Mesothelial cell of epicardium (in vitro differentiated cells): Measurements from ENCODE around the gene SELENOM. TPM values are rescaled to one million over a fixed set of nuclear protein-coding genes. Genes with fewer than 3 reads are reported as not detected.

ENCODE experiments used
- DNase-seq, 2 experiments: peaks; one replicate each; pipeline ENCODE4 v3.0.0; 2021; ENCODE audit warnings: low spot score in 2 of 2; ENCODE audit not compliant: unreplicated experiment in 2 of 2
- H3K27ac Mint-ChIP-seq: 2 replicates; pipeline ENCODE4 v1.8.0; 2021; ENCODE audit warnings: mixed read lengths
- H3K27me3 Mint-ChIP-seq: 2 replicates; pipeline ENCODE4 v1.8.0; 2021; ENCODE audit warnings: low read depth, mixed read lengths
- H3K36me3 Mint-ChIP-seq: 2 replicates; pipeline ENCODE4 v1.8.0; 2021; ENCODE audit warnings: mixed read lengths
- H3K4me1 Mint-ChIP-seq: 2 replicates; pipeline ENCODE4 v1.8.0; 2021; ENCODE audit warnings: mixed read lengths
- H3K4me3 Mint-ChIP-seq: 2 replicates; pipeline ENCODE4 v1.8.0; 2021; ENCODE audit warnings: mild to moderate bottlenecking, moderate library complexity, mixed read lengths
- H3K9me3 Mint-ChIP-seq: 2 replicates; pipeline ENCODE4 v1.8.0; 2021; ENCODE audit warnings: mixed read lengths
- CTCF ChIP-seq: fragments of 200-600 bp; sonication (generic); IDR thresholded peaks from one replicate; pipeline ENCODE4 v1.5.0; 2021; ENCODE audit warnings: antibody characterized with exemption; ENCODE audit not compliant: unreplicated experiment
- total RNA-seq: library from RNA; stranded (reverse); gene quantifications from 3 replicates; pipeline ENCODE4 v1.2.1, GENCODE V29; 2021

The SELENOM gene
- total RNA-seq, 1 donor from 2014 or later, result 40.9 TPM

- H3K4me3 Mint-ChIP-seq, result no peak overlapping the region
Observed at GRCh38 chr22:31088233-31088986, 19.0 kb downstream of the SELENOM start.

GRCh38 chr22:31087744-31088215, 19.6 kb downstream of the SELENOM start:
- peaks cover 17% of the 10 kb centered on the region for H3K4me1 Mint-ChIP-seq
- H3K27me3 Mint-ChIP-seq, result no peaks in the 10 kb centered on the region
- no peak for DNase-seq
- H3K36me3 Mint-ChIP-seq, result peaks cover 2% of the 10 kb centered on the region
- H3K27ac Mint-ChIP-seq, result no peak overlapping the region
- no peak for TF ChIP-seq CTCF
- no peaks in the 10 kb centered on the region for H3K9me3 Mint-ChIP-seq
- no peak overlapping the region for H3K4me3 Mint-ChIP-seq

More at GRCh38 chr22:31088233-31088986, 19.0 kb downstream of the SELENOM start:
- Mint-ChIP-seq H3K4me1 (peaks cover 12% of the 10 kb centered on the region), H3K36me3 (peaks cover 2% of the 10 kb centered on the region), H3K9me3 (no peaks in the 10 kb centered on the region), H3K27ac (no peak overlapping the region), H3K27me3 (no peaks in the 10 kb centered on the region)
- no peak for TF ChIP-seq CTCF
- no peak for DNase-seq

DNA sequence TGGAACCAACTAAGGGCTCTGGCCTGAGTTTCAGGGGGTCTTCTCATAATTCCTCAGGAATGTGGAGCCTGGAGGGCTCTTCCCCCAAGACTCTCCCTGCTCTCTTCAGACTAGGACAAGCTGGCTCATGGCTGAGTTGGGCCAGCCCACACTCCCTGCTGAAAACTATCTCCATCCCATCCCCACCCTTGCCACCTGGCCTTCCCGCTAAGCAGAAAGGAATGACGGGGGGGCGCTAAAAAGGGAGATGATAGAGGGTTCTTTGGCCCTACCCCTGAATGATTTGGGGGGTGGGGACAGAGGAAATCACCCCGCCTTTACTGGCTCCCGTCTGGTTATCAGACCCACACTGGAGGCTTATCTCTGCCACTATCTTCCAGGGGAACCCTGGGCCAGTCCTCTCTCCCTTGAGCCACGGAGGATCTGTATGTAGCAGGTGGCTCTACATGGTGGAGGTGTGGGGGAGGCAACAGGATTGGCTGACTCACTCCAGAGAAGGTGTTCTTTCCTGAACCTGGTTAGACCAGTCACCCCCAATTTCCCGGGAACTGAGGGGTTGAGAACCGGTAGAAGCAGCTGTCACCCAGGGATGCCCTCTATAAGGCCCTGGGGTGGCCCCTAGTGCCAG, 20.6 kb downstream of the SELENOM start:
- Mint-ChIP-seq H3K4me3 (no peak overlapping the region), H3K36me3 (peaks cover 2% of the 10 kb centered on the region), H3K9me3 (no peaks in the 10 kb centered on the region), H3K4me1 (peaks cover 27% of the 10 kb centered on the region), H3K27me3 (no peaks in the 10 kb centered on the region), H3K27ac (peak overlapping the region; percentile 30)
- DNase-seq, result no peak
- no peak for TF ChIP-seq CTCF

DNA sequence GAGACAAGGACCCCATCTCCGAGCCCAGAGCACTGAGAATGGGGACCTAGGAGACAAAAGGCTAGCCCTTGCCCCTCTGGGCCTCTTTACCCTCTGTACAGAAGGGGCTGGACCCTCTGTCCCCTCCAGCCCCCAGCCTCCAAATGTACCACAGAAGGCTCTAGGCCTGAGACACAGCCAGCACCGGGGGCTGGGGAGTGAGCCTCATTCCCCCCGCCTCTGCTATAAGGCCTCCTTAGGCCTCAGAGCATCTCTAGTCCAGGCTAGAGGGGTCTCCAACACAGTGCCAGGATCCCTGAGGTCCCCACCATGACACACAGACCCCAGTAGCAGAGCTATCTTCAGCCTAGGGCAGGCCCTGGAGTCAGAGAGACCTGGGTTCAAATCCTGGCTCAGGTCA, 21.4 kb downstream of the SELENOM start:
- DNase-seq, result no peak
- H3K4me3 Mint-ChIP-seq, result peak overlapping the region; percentile 76
- TF ChIP-seq CTCF, result no peak
- no peaks in the 10 kb centered on the region for H3K27me3 Mint-ChIP-seq
- peaks cover 2% of the 10 kb centered on the region for H3K36me3 Mint-ChIP-seq
- no peak overlapping the region for H3K27ac Mint-ChIP-seq
- no peaks in the 10 kb centered on the region for H3K9me3 Mint-ChIP-seq
- peaks cover 33% of the 10 kb centered on the region for H3K4me1 Mint-ChIP-seq

GRCh38 chr22:31085493-31085824, 21.9 kb downstream of the SELENOM start:
- peaks cover 2% of the 10 kb centered on the region for H3K36me3 Mint-ChIP-seq
- peak; percentile 31 for TF ChIP-seq CTCF
- peak overlapping the region; percentile 76 for H3K4me3 Mint-ChIP-seq
- H3K9me3 Mint-ChIP-seq, result no peaks in the 10 kb centered on the region
- peak overlapping the region; percentile 93 for H3K27ac Mint-ChIP-seq
- peaks cover 36% of the 10 kb centered on the region for H3K4me1 Mint-ChIP-seq
- DNase-seq, result no peak
- no peaks in the 10 kb centered on the region for H3K27me3 Mint-ChIP-seq
